ENCODE results near the gene NR2C2AP. TPM values are rescaled to one million over a fixed set of nuclear protein-coding genes. Genes with fewer than 3 reads are reported as not detected.
A peak's percentile ranks its signal among the peaks of the same experiment; 100 is the strongest.

NR2C2AP gene
- total RNA-seq, 1 donor: 6.2 TPM

- Histone ChIP-seq H3K4me2 (ENCODE audit: insufficient read depth, low read length) (no peak overlapping the region), H3K9me3 (ENCODE audit: low read depth, low read length) (no peaks in the 10 kb centered on the region), H3K4me3 (ENCODE audit: insufficient read depth, low read length) (no peak overlapping the region), H3K79me2 (ENCODE audit: insufficient read depth, low read length) (no peaks in the 10 kb centered on the region), H3K27ac (ENCODE audit: low read depth, low read length) (no peak overlapping the region), H2AFZ (ENCODE audit: low read length) (no peak overlapping the region), H3K27me3 (ENCODE audit: insufficient read depth, low read length) (peaks cover 24% of the 10 kb centered on the region), H3K36me3 (ENCODE audit: insufficient read depth, low read length) (no peaks in the 10 kb centered on the region), H4K20me1 (ENCODE audit: insufficient read depth, low read length) (peaks cover 7% of the 10 kb centered on the region), H3K4me1 (ENCODE audit: insufficient read depth, low read length) (no peaks in the 10 kb centered on the region)
- TF ChIP-seq CTCF (IDR thresholded peaks at IDR 0.05; ENCODE audit: extremely low read depth, low read depth, low read length): no peak
- peak; percentile 66 for DNase-seq (ENCODE audit: insufficient read length, low spot score, missing footprints)
Measured at GRCh38 chr19:19212916-19213315, 9.7 kb upstream of the NR2C2AP start.

GRCh38 chr19:19211499-19212420 is 8.5 kb upstream of the NR2C2AP start, which contains the start of gene NCAN:
Gene NCAN, plus strand, starts transcription at chr19:19211958. Its CDS starts 4,996 bp downstream, at chr19:19216954.
- H3K4me2 ChIP-seq (ENCODE audit: insufficient read depth, low read length): no peak within 1 kb of the TSS
- TF ChIP-seq CTCF (IDR thresholded peaks at IDR 0.05; ENCODE audit: extremely low read depth, low read depth, low read length): no peak
- DNase-seq (ENCODE audit: insufficient read length, low spot score, missing footprints): peak; percentile 37
- peaks cover 24% of the 10 kb centered on the region for H3K27me3 ChIP-seq (ENCODE audit: insufficient read depth, low read length)
- H3K27ac ChIP-seq (ENCODE audit: low read depth, low read length): no peak within 1 kb of the TSS
- H2AFZ ChIP-seq (ENCODE audit: low read length): no peak within 1 kb of the TSS
- peaks cover 7% of the 10 kb centered on the region for H4K20me1 ChIP-seq (ENCODE audit: insufficient read depth, low read length)
- H3K4me3 ChIP-seq (ENCODE audit: insufficient read depth, low read length): no peak within 1 kb of the TSS
- H3K36me3 ChIP-seq (ENCODE audit: insufficient read depth, low read length): no peaks in the 10 kb centered on the region
- no peaks in the 10 kb centered on the region for H3K9me3 ChIP-seq (ENCODE audit: low read depth, low read length)
- no peaks in the 10 kb centered on the region for H3K4me1 ChIP-seq (ENCODE audit: insufficient read depth, low read length)
- no peaks in the 10 kb centered on the region for H3K79me2 ChIP-seq (ENCODE audit: insufficient read depth, low read length)

GRCh38 chr19:19209372-19209771 is 6.2 kb upstream of the NR2C2AP start:
- no peak for TF ChIP-seq CTCF (IDR thresholded peaks at IDR 0.05; ENCODE audit: extremely low read depth, low read depth, low read length)
- Histone ChIP-seq H3K4me1 (ENCODE audit: insufficient read depth, low read length) (no peaks in the 10 kb centered on the region), H3K9me3 (ENCODE audit: low read depth, low read length) (no peaks in the 10 kb centered on the region), H3K36me3 (ENCODE audit: insufficient read depth, low read length) (no peaks in the 10 kb centered on the region), H4K20me1 (ENCODE audit: insufficient read depth, low read length) (no peaks in the 10 kb centered on the region), H2AFZ (ENCODE audit: low read length) (no peak overlapping the region), H3K4me2 (ENCODE audit: insufficient read depth, low read length) (no peak overlapping the region), H3K27me3 (ENCODE audit: insufficient read depth, low read length) (peaks cover 23% of the 10 kb centered on the region), H3K79me2 (ENCODE audit: insufficient read depth, low read length) (no peaks in the 10 kb centered on the region), H3K27ac (ENCODE audit: low read depth, low read length) (no peak overlapping the region), H3K4me3 (ENCODE audit: insufficient read depth, low read length) (no peak overlapping the region)
- DNase-seq (ENCODE audit: insufficient read length, low spot score, missing footprints): peak; percentile 17

Data from osteoblast (primary cell).